ENCODE results near the gene SUCNR1.
"Not testable (repeated sequence)": the region's sequence is repeated elsewhere in the genome, so short reads cannot be mapped to it uniquely, and the experiment has no call there.

Gene SUCNR1

GRCh38 chr3:151873398-151873797 is at the start of gene SUCNR1:
TSS of gene SUCNR1 (plus strand) at chr3:151873643. CDS start at chr3:151879893, 6,250 bp downstream.
- DNase-seq = no peak

GRCh38 chr3:151827816-151828215 is 45.6 kb upstream of the SUCNR1 start:
- DNase-seq = no peak

- no peak for DNase-seq
Observed at GRCh38 chr3:151835751-151836525, 37.5 kb upstream of the SUCNR1 start.

GRCh38 chr3:151837057-151837456 is 36.4 kb upstream of the SUCNR1 start:
- no peak for DNase-seq

GRCh38 chr3:151838574-151839312 is 34.7 kb upstream of the SUCNR1 start:
- DNase-seq = peak; percentile 21

GRCh38 chr3:151839313-151839631 is 34.2 kb upstream of the SUCNR1 start:
- no peak for DNase-seq

- DNase-seq = no peak
Observed at GRCh38 chr3:151841801-151842200, 31.6 kb upstream of the SUCNR1 start.

- DNase-seq = no peak
Observed at GRCh38 chr3:151843275-151843674, 30.2 kb upstream of the SUCNR1 start.

- DNase-seq = no peak
Observed at GRCh38 chr3:151845306-151845905, 28.0 kb upstream of the SUCNR1 start.

GRCh38 chr3:151850065-151850464 is 23.4 kb upstream of the SUCNR1 start:
- not testable (repeated sequence) for DNase-seq

GRCh38 chr3:151852074-151852811 is 21.2 kb upstream of the SUCNR1 start:
- no peak for DNase-seq

- DNase-seq = no peak
Observed at GRCh38 chr3:151856118-151856517, 17.3 kb upstream of the SUCNR1 start.

- no peak for DNase-seq
Observed at GRCh38 chr3:151856641-151857040, 16.8 kb upstream of the SUCNR1 start.

GRCh38 chr3:151859233-151859673 is 14.2 kb upstream of the SUCNR1 start:
- no peak for DNase-seq

- DNase-seq = no peak
Observed at GRCh38 chr3:151859905-151860304, 13.5 kb upstream of the SUCNR1 start.

- DNase-seq = no peak
Observed at GRCh38 chr3:151863611-151864010, 9.8 kb upstream of the SUCNR1 start.

GRCh38 chr3:151864423-151865101 is 8.9 kb upstream of the SUCNR1 start:
- no peak for DNase-seq

GRCh38 chr3:151866711-151867410 is 6.6 kb upstream of the SUCNR1 start:
- DNase-seq = no peak

GRCh38 chr3:151867666-151868065 is 5.8 kb upstream of the SUCNR1 start:
- no peak for DNase-seq

GRCh38 chr3:151869181-151869580 is 4.3 kb upstream of the SUCNR1 start:
- no peak for DNase-seq

- DNase-seq = no peak
Observed at GRCh38 chr3:151871639-151872468, 1.6 kb upstream of the SUCNR1 start.
